Stimulated activated CD8-positive, alpha-beta memory T cell treated with anti-CD3 and anti-CD28 coated beads, Interleukin-7, amount 100 ng/mL, for 48 hours (primary cell): ENCODE data around the gene UTP20.

Experiments used
- DNase-seq, 2 donors: peaks; one replicate each; pipeline ENCODE4 v3.0.0-alpha.2; 2020; ENCODE audit warnings: low read depth in 1 of 2; ENCODE audit errors: extremely low read depth in 1 of 2

UTP20 gene

GRCh38 chr12:101280006-101280505, at the start of gene UTP20:
TSS of gene UTP20 (plus strand) at chr12:101280105. CDS start at chr12:101280283, 178 bp downstream.
- DNase-seq: peak; percentile 85 to 89

GRCh38 chr12:101230547-101230946, 49.4 kb upstream of the UTP20 start:
- DNase-seq: no peak

- no peak for DNase-seq
Observed at GRCh38 chr12:101231636-101232035, 48.3 kb upstream of the UTP20 start.

GRCh38 chr12:101235686-101236085, 44.2 kb upstream of the UTP20 start:
- no peak for DNase-seq

GRCh38 chr12:101238306-101238705, 41.6 kb upstream of the UTP20 start:
- no peak for DNase-seq

GRCh38 chr12:101238800-101239329, 41.0 kb upstream of the UTP20 start:
- DNase-seq: no peak

- DNase-seq: no peak
Observed at GRCh38 chr12:101243074-101243473, 36.8 kb upstream of the UTP20 start.

GRCh38 chr12:101243616-101244015, 36.3 kb upstream of the UTP20 start:
- no peak for DNase-seq

- no peak for DNase-seq
Observed at GRCh38 chr12:101256266-101256665, 23.6 kb upstream of the UTP20 start.

- DNase-seq: no peak
Observed at GRCh38 chr12:101257357-101257756, 22.5 kb upstream of the UTP20 start.

GRCh38 chr12:101267111-101267510, 12.8 kb upstream of the UTP20 start:
- no peak for DNase-seq

- DNase-seq: no peak
Observed at GRCh38 chr12:101276433-101276832, 3.5 kb upstream of the UTP20 start.

- DNase-seq: no peak
Observed at GRCh38 chr12:101277443-101277842, 2.5 kb upstream of the UTP20 start.

- no peak for DNase-seq
Observed at GRCh38 chr12:101287357-101287756, 7.5 kb downstream of the UTP20 start.

GRCh38 chr12:101297661-101298060, 17.8 kb downstream of the UTP20 start:
- no peak for DNase-seq

GRCh38 chr12:101298426-101298825, 18.5 kb downstream of the UTP20 start:
- DNase-seq: no peak

GRCh38 chr12:101299346-101299745, 19.4 kb downstream of the UTP20 start:
- no peak for DNase-seq

GRCh38 chr12:101299931-101300330, 20.0 kb downstream of the UTP20 start:
- no peak for DNase-seq

- DNase-seq: no peak
Observed at GRCh38 chr12:101302741-101303140, 22.8 kb downstream of the UTP20 start.

GRCh38 chr12:101305226-101305779, 25.4 kb downstream of the UTP20 start:
- no peak for DNase-seq

- DNase-seq: no peak
Observed at GRCh38 chr12:101305794-101306193, 25.9 kb downstream of the UTP20 start.

GRCh38 chr12:101322480-101322879, 42.6 kb downstream of the UTP20 start:
- no peak for DNase-seq

- no peak for DNase-seq
Observed at GRCh38 chr12:101323255-101323654, 43.4 kb downstream of the UTP20 start.
